ENCODE results near the gene CAMSAP1. TPM values are rescaled to one million over a fixed set of nuclear protein-coding genes. Genes with fewer than 3 reads are reported as not detected.

Gene CAMSAP1
- total and polyA plus RNA-seq, 2 of the 4 experiments (the other 2 are of a cell fraction) = 8.2 to 19.5 TPM

DNA sequence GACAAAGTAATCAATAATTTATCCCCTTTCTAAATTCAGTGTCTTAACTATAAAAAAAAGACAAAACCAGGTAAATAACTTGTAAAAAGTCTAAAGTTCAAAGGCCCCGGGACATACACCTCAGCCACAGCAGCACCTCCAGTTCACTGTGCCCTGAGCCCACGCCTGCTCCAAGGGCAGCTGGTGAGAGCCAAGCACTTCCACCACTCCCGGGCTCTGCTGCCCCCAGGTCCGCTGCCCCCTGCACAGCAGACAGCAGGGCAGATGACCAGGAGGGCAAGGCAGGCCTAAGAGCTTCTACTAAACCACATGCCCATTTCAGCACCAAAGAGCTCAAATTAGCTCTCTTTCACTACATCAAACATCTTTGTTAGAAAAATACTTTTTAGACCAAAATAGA, 91.9 kb downstream of the CAMSAP1 start:
- H4K5ac ChIP-seq (ENCODE audit: low read depth, low read length) = no peak overlapping the region
- TF ChIP-seq RCOR1 (IDR thresholded peaks at IDR 0.05; ENCODE audit: insufficient replicate concordance, low read length) (no peak), FOS (IDR thresholded peaks at IDR 0.05; ENCODE audit: low read depth, low read length) (no peak), BHLHE40 (IDR thresholded peaks at IDR 0.05; ENCODE audit: low read depth, low read length) (no peak), MAZ (IDR thresholded peaks at IDR 0.05; ENCODE audit: borderline replicate concordance, low read depth, low read length) (no peak), RAD21 (IDR thresholded peaks at IDR 0.05; ENCODE audit: low read length) (no peak), POLR2A (IDR thresholded peaks at IDR 0.05; ENCODE audit: low read depth, low read length) (no peak), MAFK (IDR thresholded peaks at IDR 0.05; ENCODE audit: low read depth, low read length) (no peak), CHD1 (IDR thresholded peaks at IDR 0.05; ENCODE audit: low read depth, low read length) (no peak), SMC3 (IDR thresholded peaks at IDR 0.05; ENCODE audit: low read depth, low read length) (no peak), CEBPB (IDR thresholded peaks at IDR 0.05; ENCODE audit: low read depth, low read length) (no peak), MXI1 (IDR thresholded peaks at IDR 0.05; ENCODE audit: borderline replicate concordance, low read depth, low read length) (no peak)
- TF ChIP-seq, protein P1, sequence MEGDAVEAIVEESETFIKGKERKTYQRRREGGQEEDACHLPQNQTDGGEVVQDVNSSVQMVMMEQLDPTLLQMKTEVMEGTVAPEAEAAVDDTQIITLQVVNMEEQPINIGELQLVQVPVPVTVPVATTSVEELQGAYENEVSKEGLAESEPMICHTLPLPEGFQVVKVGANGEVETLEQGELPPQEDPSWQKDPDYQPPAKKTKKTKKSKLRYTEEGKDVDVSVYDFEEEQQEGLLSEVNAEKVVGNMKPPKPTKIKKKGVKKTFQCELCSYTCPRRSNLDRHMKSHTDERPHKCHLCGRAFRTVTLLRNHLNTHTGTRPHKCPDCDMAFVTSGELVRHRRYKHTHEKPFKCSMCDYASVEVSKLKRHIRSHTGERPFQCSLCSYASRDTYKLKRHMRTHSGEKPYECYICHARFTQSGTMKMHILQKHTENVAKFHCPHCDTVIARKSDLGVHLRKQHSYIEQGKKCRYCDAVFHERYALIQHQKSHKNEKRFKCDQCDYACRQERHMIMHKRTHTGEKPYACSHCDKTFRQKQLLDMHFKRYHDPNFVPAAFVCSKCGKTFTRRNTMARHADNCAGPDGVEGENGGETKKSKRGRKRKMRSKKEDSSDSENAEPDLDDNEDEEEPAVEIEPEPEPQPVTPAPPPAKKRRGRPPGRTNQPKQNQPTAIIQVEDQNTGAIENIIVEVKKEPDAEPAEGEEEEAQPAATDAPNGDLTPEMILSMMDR (conservative IDR thresholded peaks at IDR 0.05; ENCODE audit: low read depth, low read length) = no peak
- TF ChIP-seq, protein P2, sequence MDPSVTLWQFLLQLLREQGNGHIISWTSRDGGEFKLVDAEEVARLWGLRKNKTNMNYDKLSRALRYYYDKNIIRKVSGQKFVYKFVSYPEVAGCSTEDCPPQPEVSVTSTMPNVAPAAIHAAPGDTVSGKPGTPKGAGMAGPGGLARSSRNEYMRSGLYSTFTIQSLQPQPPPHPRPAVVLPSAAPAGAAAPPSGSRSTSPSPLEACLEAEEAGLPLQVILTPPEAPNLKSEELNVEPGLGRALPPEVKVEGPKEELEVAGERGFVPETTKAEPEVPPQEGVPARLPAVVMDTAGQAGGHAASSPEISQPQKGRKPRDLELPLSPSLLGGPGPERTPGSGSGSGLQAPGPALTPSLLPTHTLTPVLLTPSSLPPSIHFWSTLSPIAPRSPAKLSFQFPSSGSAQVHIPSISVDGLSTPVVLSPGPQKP (IDR thresholded peaks at IDR 0.05; ENCODE audit: borderline replicate concordance, low read depth, low read length) = no peak
- POLR2A ChIA-PET (ENCODE audit: unreplicated experiment) = no interaction called here
- WGBS, 2 experiments (ENCODE audit: extremely low coverage in 2 of 2, insufficient read length in 1 of 2) = no CpG with 5 or more reads among the region's 4 CpGs
- H3K27ac ChIP-seq (ENCODE audit: insufficient read depth, low read length) = no peak overlapping the region
- H3K4me2 ChIP-seq (ENCODE audit: low read depth, low read length) = no peak overlapping the region
- CTCF ChIA-PET = no interaction called here
- in situ Hi-C loops (cut with MboI; ENCODE audit: low sequenced_read_pairs) = no loop called here
- H4K8ac ChIP-seq (ENCODE audit: low read depth in 2 of 2, low read length in 2 of 2) = no peak overlapping the region
- no peak overlapping the region for H2BK5ac ChIP-seq (ENCODE audit: low read depth, low read length, poor library complexity, severe bottlenecking)
- BruUV-seq (replicated peaks) = no TSS peak
- no peak overlapping the region for H2BK20ac ChIP-seq (ENCODE audit: low read depth, low read length)
- H3K14ac ChIP-seq (replicated peaks; ENCODE audit: low read depth, low read length) = no peak overlapping the region
- no peak overlapping the region for H4K91ac ChIP-seq (ENCODE audit: insufficient read depth, low read depth, low read length)
- H2AFZ ChIP-seq (replicated peaks; ENCODE audit: low read length, poor library complexity) = no peak overlapping the region
- no peaks in the 10 kb centered on the region for H4K20me1 ChIP-seq (ENCODE audit: insufficient read depth, low read length)
- H3K9me1 ChIP-seq (ENCODE audit: insufficient read depth, low read length) = no peaks in the 10 kb centered on the region
- H3K36me3 ChIP-seq (ENCODE audit: control insufficient read depth, insufficient read depth, low read length) = peaks cover 73% of the 10 kb centered on the region
- no peak overlapping the region for H2BK120ac ChIP-seq (ENCODE audit: low read depth, low read length)
- H3K18ac ChIP-seq (ENCODE audit: low read depth, low read length) = no peak overlapping the region
- no peak overlapping the region for H3K4me3 ChIP-seq (ENCODE audit: insufficient read depth, low read depth, low read length)
- no peaks in the 10 kb centered on the region for H3K27me3 ChIP-seq (ENCODE audit: control insufficient read depth, insufficient read depth, low read length)
- H3K79me1 ChIP-seq (ENCODE audit: low read depth in 1 of 2, low read length in 2 of 2) = 0 out of 4 replicates have a peak, but pooled peaks cover 0 to 6% of the 10 kb centered on the region in 2 experiments
- DNase-seq (no peak), ATAC-seq (ENCODE audit: low read depth) (no peak)
- no peak overlapping the region for H2BK15ac ChIP-seq (ENCODE audit: low read depth, low read length)
- intact Hi-C loops (cut with micrococcal nuclease) = no loop called here
- H3K4ac ChIP-seq (ENCODE audit: low read depth, low read length) = no peak overlapping the region
- no peak overlapping the region for H3K9ac ChIP-seq (ENCODE audit: low read depth, low read length)
- no peak overlapping the region for H2AK9ac ChIP-seq (replicated peaks; ENCODE audit: low read depth, low read length, poor library complexity)
- H3K4me1 ChIP-seq (ENCODE audit: control insufficient read depth, insufficient read depth, low read length) = no peaks in the 10 kb centered on the region
- H3K9me3 ChIP-seq (ENCODE audit: control insufficient read depth, insufficient read depth, low read length) = no peaks in the 10 kb centered on the region
- dilution Hi-C loops (cut with HindIII; ENCODE audit: low sequenced_read_pairs, unreplicated experiment) = no loop called here
- no peak overlapping the region for H2AK5ac ChIP-seq (ENCODE audit: low read depth, low read length)
- no peak overlapping the region for H3K23ac ChIP-seq (ENCODE audit: low read depth, low read length)
- no peak overlapping the region for H3K56ac ChIP-seq (ENCODE audit: extremely low read depth, insufficient read depth, low read length)

Data from IMR-90 (cell line).